Measurements from ENCODE around the gene HSF5. TPM values are rescaled to one million over a fixed set of nuclear protein-coding genes. Genes with fewer than 3 reads are reported as not detected.

HSF5 gene
- total RNA-seq, 1 experiment from 2014 or later = not detected

- TF ChIP-seq, protein P1, sequence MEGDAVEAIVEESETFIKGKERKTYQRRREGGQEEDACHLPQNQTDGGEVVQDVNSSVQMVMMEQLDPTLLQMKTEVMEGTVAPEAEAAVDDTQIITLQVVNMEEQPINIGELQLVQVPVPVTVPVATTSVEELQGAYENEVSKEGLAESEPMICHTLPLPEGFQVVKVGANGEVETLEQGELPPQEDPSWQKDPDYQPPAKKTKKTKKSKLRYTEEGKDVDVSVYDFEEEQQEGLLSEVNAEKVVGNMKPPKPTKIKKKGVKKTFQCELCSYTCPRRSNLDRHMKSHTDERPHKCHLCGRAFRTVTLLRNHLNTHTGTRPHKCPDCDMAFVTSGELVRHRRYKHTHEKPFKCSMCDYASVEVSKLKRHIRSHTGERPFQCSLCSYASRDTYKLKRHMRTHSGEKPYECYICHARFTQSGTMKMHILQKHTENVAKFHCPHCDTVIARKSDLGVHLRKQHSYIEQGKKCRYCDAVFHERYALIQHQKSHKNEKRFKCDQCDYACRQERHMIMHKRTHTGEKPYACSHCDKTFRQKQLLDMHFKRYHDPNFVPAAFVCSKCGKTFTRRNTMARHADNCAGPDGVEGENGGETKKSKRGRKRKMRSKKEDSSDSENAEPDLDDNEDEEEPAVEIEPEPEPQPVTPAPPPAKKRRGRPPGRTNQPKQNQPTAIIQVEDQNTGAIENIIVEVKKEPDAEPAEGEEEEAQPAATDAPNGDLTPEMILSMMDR (IDR thresholded peaks at IDR 0.05; ENCODE audit: unreplicated experiment) = no peak
- Mint-ChIP-seq H3K36me3 (ENCODE audit: insufficient read depth, unreplicated experiment) (no peaks in the 10 kb centered on the region), H3K9me3 (ENCODE audit: unreplicated experiment) (no peaks in the 10 kb centered on the region), H3K4me1 (ENCODE audit: insufficient read depth, unreplicated experiment) (peaks cover 23% of the 10 kb centered on the region), H3K27me3 (ENCODE audit: insufficient read depth, unreplicated experiment) (no peaks in the 10 kb centered on the region), H3K27ac (ENCODE audit: low read depth, unreplicated experiment) (no peak overlapping the region), H3K4me3 (ENCODE audit: unreplicated experiment) (peak overlapping the region; percentile 40)
- CTCF ChIA-PET = interaction anchor here (0.6 to 2.1 kb wide), 2 partner anchors 14 to 99 kb away, joined by 3 to 10 read pairs; no protein-coding TSS in a partner anchor
- DNase-seq (ENCODE audit: unreplicated experiment) = no peak
- POLR2A ChIA-PET = interaction anchor here (0.6 to 1.2 kb wide), 2 partner anchors 14 to 36 kb away, joined by 3 to 5 read pairs; no protein-coding TSS in a partner anchor
- intact Hi-C loops (cut with micrococcal nuclease) = no loop called here
- BruUV-seq (replicated peaks) = no TSS peak
These were observed 44.3 kb upstream of the HSF5 start for GRCh38 chr17:58532555-58532951.

GRCh38 chr17:58531661-58532554 is 43.7 kb upstream of the HSF5 start:
- Mint-ChIP-seq H3K9me3 (ENCODE audit: unreplicated experiment) (no peaks in the 10 kb centered on the region), H3K4me3 (ENCODE audit: unreplicated experiment) (peak overlapping the region; percentile 40), H3K27me3 (ENCODE audit: insufficient read depth, unreplicated experiment) (no peaks in the 10 kb centered on the region), H3K4me1 (ENCODE audit: insufficient read depth, unreplicated experiment) (peaks cover 24% of the 10 kb centered on the region), H3K36me3 (ENCODE audit: insufficient read depth, unreplicated experiment) (no peaks in the 10 kb centered on the region), H3K27ac (ENCODE audit: low read depth, unreplicated experiment) (no peak overlapping the region)
- DNase-seq (ENCODE audit: unreplicated experiment) = peak; percentile 37
- intact Hi-C loops (cut with micrococcal nuclease) = no loop called here
- ChIA-PET POLR2A (interaction anchor here (0.6 to 0.9 kb wide), 2 partner anchors 37 to 99 kb away, joined by 3 read pairs; no protein-coding TSS in a partner anchor), CTCF (interaction anchor here (0.6 to 2.1 kb wide), 3 partner anchors 13 to 921 kb away, joined by 4 to 10 read pairs (median 5); no protein-coding TSS in a partner anchor)
- TF ChIP-seq, protein P1 (IDR thresholded peaks at IDR 0.05; ENCODE audit: unreplicated experiment) = no peak
- BruUV-seq (replicated peaks) = no TSS peak

DNA sequence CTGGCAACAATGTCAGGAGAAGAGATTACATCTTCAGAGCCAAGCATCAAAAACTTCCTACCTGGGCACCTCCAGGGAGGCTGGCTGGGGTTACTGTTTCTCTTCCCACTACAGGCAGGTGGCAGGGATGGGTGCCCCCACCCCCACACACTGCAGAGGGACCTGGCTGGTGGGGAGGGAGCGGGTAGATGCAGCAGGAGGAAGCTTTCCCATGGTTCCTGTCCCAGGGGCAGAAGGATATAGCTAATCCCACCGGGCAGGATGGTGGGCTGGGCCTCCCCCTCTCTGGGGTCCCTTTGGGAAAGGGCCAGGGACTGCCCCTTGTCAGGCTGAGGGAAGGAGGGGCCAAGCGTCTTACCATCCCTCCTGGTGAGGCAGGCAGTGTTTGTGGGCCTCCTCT is 42.9 kb upstream of the HSF5 start:
- Mint-ChIP-seq H3K4me1 (ENCODE audit: insufficient read depth, unreplicated experiment) (peaks cover 29% of the 10 kb centered on the region), H3K36me3 (ENCODE audit: insufficient read depth, unreplicated experiment) (no peaks in the 10 kb centered on the region), H3K27me3 (ENCODE audit: insufficient read depth, unreplicated experiment) (no peaks in the 10 kb centered on the region), H3K9me3 (ENCODE audit: unreplicated experiment) (no peaks in the 10 kb centered on the region), H3K27ac (ENCODE audit: low read depth, unreplicated experiment) (no peak overlapping the region), H3K4me3 (ENCODE audit: unreplicated experiment) (peak overlapping the region; percentile 8)
- ChIA-PET CTCF (interaction anchor here (0.6 to 1.5 kb wide), 2 partner anchors 12 to 922 kb away, joined by 4 read pairs; no protein-coding TSS in a partner anchor), POLR2A (interaction anchor here (2.3 kb wide), 1 partner anchor 13 kb away, joined by 9 read pairs; no protein-coding TSS in a partner anchor)
- DNase-seq (ENCODE audit: unreplicated experiment) = no peak
- no TSS peak for BruUV-seq (replicated peaks)
- TF ChIP-seq, protein P1 (IDR thresholded peaks at IDR 0.05; ENCODE audit: unreplicated experiment) = no peak
- intact Hi-C loops (cut with micrococcal nuclease) = no loop called here

DNA sequence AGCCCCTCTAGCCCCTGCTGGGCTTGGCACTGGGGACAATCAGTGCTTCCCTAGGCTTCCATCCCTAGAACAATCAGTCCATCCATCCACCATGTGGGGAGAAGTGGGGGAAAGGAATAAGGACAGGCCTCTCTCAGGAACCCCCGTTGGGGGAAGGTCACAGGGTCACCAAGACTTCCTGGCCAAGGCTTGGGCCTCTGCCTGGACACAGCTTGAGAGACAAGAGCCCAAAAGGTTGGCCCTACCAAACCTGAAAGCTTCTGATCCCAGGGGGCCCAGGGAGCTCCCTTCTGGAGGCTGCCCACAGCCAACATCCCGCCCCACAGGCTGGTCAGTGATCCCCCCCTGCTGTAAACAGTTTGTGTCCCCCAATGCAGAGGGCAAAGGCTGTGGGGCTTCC is 42.4 kb upstream of the HSF5 start:
- Mint-ChIP-seq H3K9me3 (ENCODE audit: unreplicated experiment) (no peaks in the 10 kb centered on the region), H3K27ac (ENCODE audit: low read depth, unreplicated experiment) (no peak overlapping the region), H3K36me3 (ENCODE audit: insufficient read depth, unreplicated experiment) (no peaks in the 10 kb centered on the region), H3K27me3 (ENCODE audit: insufficient read depth, unreplicated experiment) (no peaks in the 10 kb centered on the region), H3K4me1 (ENCODE audit: insufficient read depth, unreplicated experiment) (peaks cover 28% of the 10 kb centered on the region), H3K4me3 (ENCODE audit: unreplicated experiment) (peak overlapping the region; percentile 8)
- intact Hi-C loops (cut with micrococcal nuclease) = no loop called here
- ChIA-PET CTCF (interaction anchor here (0.7 to 1.5 kb wide), 2 partner anchors 12 to 1589 kb away, joined by 3 to 4 read pairs; no protein-coding TSS in a partner anchor), POLR2A (interaction anchor here (2.3 kb wide), 1 partner anchor 12 kb away, joined by 9 read pairs; no protein-coding TSS in a partner anchor)
- no TSS peak for BruUV-seq (replicated peaks)
- TF ChIP-seq, protein P1 (IDR thresholded peaks at IDR 0.05; ENCODE audit: unreplicated experiment) = no peak
- DNase-seq (ENCODE audit: unreplicated experiment) = no peak

Data from MCF 10A (cell line).